ENCODE results near the gene EPHB1.
"Not testable (repeated sequence)": the region's sequence is repeated elsewhere in the genome, so short reads cannot be mapped to it uniquely, and the experiment has no call there.

GRCh38 chr3:134971907-134972306 is 176.8 kb downstream of the EPHB1 start:
- TF ChIP-seq POLR2A (IDR thresholded peaks at IDR 0.05; ENCODE audit: low read depth, low read length); POLR2AphosphoS5 (IDR thresholded peaks at IDR 0.05; ENCODE audit: low read depth, low read length); TAF1 (IDR thresholded peaks at IDR 0.05; ENCODE audit: low read depth, low read length); SPI1 (IDR thresholded peaks at IDR 0.05; ENCODE audit: low read depth, low read length); PAX5 (IDR thresholded peaks at IDR 0.05; ENCODE audit: insufficient read depth, low read length, severe bottlenecking): not testable (repeated sequence)

Data from GM12891 (cell line).